Trophoblast cell (in vitro differentiated cells and primary cell): ENCODE results near the gene COMMD1.

ENCODE experiments used
- DNase-seq, 2 donors: peaks; one replicate each; pipeline ENCODE4 v3.0.0-alpha.2; 2016
- H2AFZ ChIP-seq: 2 replicates; pipeline ENCODE4 v1.6.1; 2013; ENCODE audit warnings: low read length, moderate library complexity, mild to moderate bottlenecking; ENCODE audit not compliant: insufficient read depth, poor library complexity
- H2AK5ac ChIP-seq: 2 replicates; pipeline ENCODE4 v1.6.1; 2013; ENCODE audit warnings: mild to moderate bottlenecking, low read length
- H2BK120ac ChIP-seq: 2 replicates; pipeline ENCODE4 v1.6.1; 2013; ENCODE audit warnings: low read length, mild to moderate bottlenecking, moderate library complexity; ENCODE audit not compliant: insufficient read depth, poor library complexity
- H2BK12ac ChIP-seq: 2 replicates; pipeline ENCODE4 v1.6.1; 2013; ENCODE audit warnings: mild to moderate bottlenecking, low read length, moderate library complexity
- H2BK5ac ChIP-seq: 2 replicates; pipeline ENCODE4 v1.6.1; 2013; ENCODE audit warnings: low read length, low read depth, moderate library complexity, mild to moderate bottlenecking; ENCODE audit not compliant: poor library complexity
- H3K14ac ChIP-seq: 2 replicates; pipeline ENCODE4 v1.6.1; 2013; ENCODE audit warnings: mild to moderate bottlenecking, low read length
- H3K18ac ChIP-seq: 2 replicates; pipeline ENCODE4 v1.6.1; 2013; ENCODE audit warnings: mild to moderate bottlenecking, low read length
- H3K23ac ChIP-seq: 2 replicates; pipeline ENCODE4 v1.6.1; 2013; ENCODE audit warnings: low read length
- H3K27ac ChIP-seq: 2 replicates; pipeline ENCODE4 v1.5.1; 2013; ENCODE audit warnings: low read depth, mild to moderate bottlenecking, inconsistent platforms, low read length, moderate library complexity
- H3K27me3 ChIP-seq: 2 replicates; pipeline ENCODE4 v1.6.1; 2013; ENCODE audit warnings: inconsistent platforms, mild to moderate bottlenecking, low read length, moderate library complexity; ENCODE audit not compliant: insufficient read depth
- H3K36me3 ChIP-seq, 2 experiments: 1 replicate in 1 of 2; 2 replicates in 1 of 2; pipeline ENCODE4 v1.6.1; 2013; ENCODE audit warnings: low read length in 2 of 2, mild to moderate bottlenecking in 2 of 2, moderate library complexity in 1 of 2; ENCODE audit not compliant: insufficient read depth in 2 of 2, control insufficient read depth in 1 of 2
- H3K4ac ChIP-seq: 2 replicates; pipeline ENCODE4 v1.6.1; 2013; ENCODE audit warnings: low read depth, mild to moderate bottlenecking, low read length, moderate library complexity
- H3K4me1 ChIP-seq, 2 experiments: 1 replicate in 1 of 2; 2 replicates in 1 of 2; pipeline ENCODE4 v1.6.1; 2013; ENCODE audit warnings: low read length in 2 of 2, mild to moderate bottlenecking in 2 of 2, moderate library complexity in 1 of 2; ENCODE audit not compliant: insufficient read depth in 2 of 2, control insufficient read depth in 1 of 2
- H3K4me2 ChIP-seq: 2 replicates; pipeline ENCODE4 v1.6.1; 2013; ENCODE audit warnings: inconsistent platforms, mild to moderate bottlenecking, low read length, moderate library complexity
- H3K4me3 ChIP-seq: 2 replicates; pipeline ENCODE4 v1.5.1; 2013; ENCODE audit warnings: mild to moderate bottlenecking, low read depth, low read length, inconsistent platforms
- H3K79me1 ChIP-seq: one replicate; pipeline ENCODE4 v1.6.1; 2013; ENCODE audit warnings: low read length
- H3K79me2 ChIP-seq: 2 replicates; pipeline ENCODE4 v1.6.1; 2013; ENCODE audit warnings: low read length, mild to moderate bottlenecking; ENCODE audit not compliant: control insufficient read depth, insufficient read depth, poor library complexity
- H3K9ac ChIP-seq: 2 replicates; pipeline ENCODE4 v1.6.1; 2013; ENCODE audit warnings: mild to moderate bottlenecking, low read length
- H3K9me3 ChIP-seq: 2 replicates; pipeline ENCODE4 v1.6.1; 2013; ENCODE audit warnings: low read depth, mild to moderate bottlenecking, control low read depth, inconsistent platforms, low read length; ENCODE audit not compliant: insufficient read depth
- H4K12ac ChIP-seq: 2 replicates; pipeline ENCODE4 v1.6.1; 2013; ENCODE audit warnings: low read depth, mild to moderate bottlenecking, low read length, moderate library complexity
- H4K8ac ChIP-seq: 2 replicates; pipeline ENCODE4 v1.6.1; 2013; ENCODE audit warnings: low read depth, mild to moderate bottlenecking, low read length, moderate library complexity
- H4K91ac ChIP-seq: one replicate; pipeline ENCODE4 v1.6.1; 2013; ENCODE audit warnings: low read depth, mild to moderate bottlenecking, low read length, moderate library complexity
- WGBS: extraction: QIAGEN DNeasy Blood & Tissue Kit; methylation state at CpG from one replicate; pipeline ENCODE4 v1.1.7; 2013; ENCODE audit warnings: missing lambda C conversion rate; ENCODE audit not compliant: insufficient read length, insufficient coverage; ENCODE audit errors: extremely low coverage; 5-methylcytosine and 5-hydroxymethylcytosine counted together

Gene COMMD1

GRCh38 chr2:61882850-61883249 lies 22.6 kb upstream of the COMMD1 start:
- Histone ChIP-seq H3K27me3 (no peaks in the 10 kb centered on the region), H4K91ac (no peak overlapping the region), H3K9me3 (no peaks in the 10 kb centered on the region), H3K79me1 (peaks cover under 1% of the 10 kb centered on the region), H3K23ac (no peak overlapping the region), H3K4me2 (no peak overlapping the region), H3K27ac (no peak overlapping the region), H3K9ac (no peak overlapping the region), H3K4me3 (no peak overlapping the region), H4K8ac (no peak overlapping the region), H2AFZ (no peak overlapping the region), H2AK5ac (no peak overlapping the region), H2BK12ac (no peak overlapping the region), H3K14ac (no peak overlapping the region), H3K36me3 (peaks cover 35 to 40% of the 10 kb centered on the region in 2 experiments), H4K12ac (no peak overlapping the region), H3K18ac (no peak overlapping the region), H2BK5ac (no peak overlapping the region), H2BK120ac (no peak overlapping the region), H3K4me1 (peaks cover 3 to 5% of the 10 kb centered on the region in 2 experiments), H3K79me2 (peaks cover 17% of the 10 kb centered on the region), H3K4ac (no peak overlapping the region)
- no peak for DNase-seq
- WGBS: no CpG with 5 or more reads among the region's 5 CpGs

- peak overlapping the region; percentile 86 for H3K4me2 ChIP-seq
- H3K4me1 ChIP-seq: peaks cover 7 to 9% of the 10 kb centered on the region in 2 experiments
- no peak overlapping the region for H3K4me3 ChIP-seq
- peaks cover 22 to 25% of the 10 kb centered on the region in 2 experiments for H3K36me3 ChIP-seq
- peaks cover 12% of the 10 kb centered on the region for H3K79me1 ChIP-seq
- DNase-seq: no peak
- no peak overlapping the region for H4K12ac ChIP-seq
- no peak overlapping the region for H4K8ac ChIP-seq
- H3K23ac ChIP-seq: no peak overlapping the region
- no CpG with 5 or more reads among the region's 18 CpGs for WGBS
- H2BK120ac ChIP-seq: no peak overlapping the region
- no peak overlapping the region for H4K91ac ChIP-seq
- H3K4ac ChIP-seq: peak overlapping the region; percentile 99
- no peak overlapping the region for H2BK5ac ChIP-seq
- H3K27ac ChIP-seq: no peak overlapping the region
- no peak overlapping the region for H2AK5ac ChIP-seq
- no peak overlapping the region for H3K9ac ChIP-seq
- no peaks in the 10 kb centered on the region for H3K27me3 ChIP-seq
- H3K14ac ChIP-seq: no peak overlapping the region
- H2BK12ac ChIP-seq: no peak overlapping the region
- H2AFZ ChIP-seq: no peak overlapping the region
- peaks cover 24% of the 10 kb centered on the region for H3K79me2 ChIP-seq
- no peaks in the 10 kb centered on the region for H3K9me3 ChIP-seq
- no peak overlapping the region for H3K18ac ChIP-seq
These were observed 19.4 kb upstream of the COMMD1 start for GRCh38 chr2:61885896-61886603.

DNA sequence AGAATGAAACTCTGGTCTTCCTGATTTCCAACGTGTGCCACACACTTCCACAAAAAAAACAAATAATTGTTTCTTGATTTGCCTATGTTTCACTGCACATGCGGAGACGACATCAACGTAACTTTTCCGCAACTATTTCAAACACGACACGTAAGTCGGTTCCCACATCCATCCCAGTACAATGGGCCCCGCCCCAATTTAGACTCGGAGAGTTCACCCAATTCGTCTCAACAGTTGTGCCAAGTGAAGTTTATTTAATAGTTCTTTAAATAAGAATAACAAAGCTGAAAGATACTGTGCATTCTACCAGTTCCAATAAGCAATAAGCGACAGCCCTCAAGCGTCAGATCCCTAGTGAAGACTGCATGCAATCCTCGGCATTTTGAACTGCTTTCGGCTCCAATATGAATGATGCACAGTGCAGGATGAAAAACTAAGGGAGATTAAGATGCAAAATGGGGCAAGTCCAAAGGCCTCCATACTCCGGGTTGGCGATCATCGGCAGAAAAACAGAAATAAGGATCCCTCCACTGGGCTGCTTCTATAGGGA lies 17.7 kb upstream of the COMMD1 start:
- H3K27me3 ChIP-seq: no peaks in the 10 kb centered on the region
- H3K36me3 ChIP-seq: peaks cover 14 to 18% of the 10 kb centered on the region in 2 experiments
- peak overlapping the region; percentile 97 for H2AFZ ChIP-seq
- peaks cover 7 to 9% of the 10 kb centered on the region in 2 experiments for H3K4me1 ChIP-seq
- H3K27ac ChIP-seq: peak overlapping the region; percentile 68
- peak overlapping the region; percentile 85 for H3K4me3 ChIP-seq
- peak overlapping the region; percentile 99 for H3K4ac ChIP-seq
- peak overlapping the region; percentile 50 for H2BK120ac ChIP-seq
- peak overlapping the region; percentile 63 for H3K18ac ChIP-seq
- DNase-seq: peak in 1 of 2 donors; percentile 55
- no peak overlapping the region for H2BK12ac ChIP-seq
- peak overlapping the region; percentile 55 for H2BK5ac ChIP-seq
- no peak overlapping the region for H3K23ac ChIP-seq
- H2AK5ac ChIP-seq: peak overlapping the region; percentile 49
- peaks cover 12% of the 10 kb centered on the region for H3K79me1 ChIP-seq
- peaks cover 24% of the 10 kb centered on the region for H3K79me2 ChIP-seq
- peak overlapping the region; percentile 46 for H3K14ac ChIP-seq
- peak overlapping the region; percentile 94 for H3K9ac ChIP-seq
- no CpG with 5 or more reads among the region's 18 CpGs for WGBS
- peak overlapping the region; percentile 98 for H4K8ac ChIP-seq
- no peaks in the 10 kb centered on the region for H3K9me3 ChIP-seq
- H4K12ac ChIP-seq: peak overlapping the region; percentile 99
- H3K4me2 ChIP-seq: peak overlapping the region; percentile 86
- peak overlapping the region; percentile 85 for H4K91ac ChIP-seq

- Histone ChIP-seq H3K9ac (peak within 1 kb of the TSS; percentile 94), H2BK5ac (peak within 1 kb of the TSS; percentile 55), H3K4me1 (peaks cover 7 to 9% of the 10 kb centered on the region in 2 experiments), H3K23ac (no peak within 1 kb of the TSS), H3K79me1 (peaks cover 12% of the 10 kb centered on the region), H3K4me3 (peak within 1 kb of the TSS; percentile 85), H4K8ac (peak within 1 kb of the TSS; percentile 98), H2AK5ac (peak within 1 kb of the TSS; percentile 49), H4K12ac (peak within 1 kb of the TSS; percentile 99), H3K27ac (peak within 1 kb of the TSS; percentile 68), H3K14ac (peak within 1 kb of the TSS; percentile 46), H4K91ac (peak within 1 kb of the TSS; percentile 85), H3K9me3 (no peaks in the 10 kb centered on the region), H3K18ac (peak within 1 kb of the TSS; percentile 63), H2BK12ac (peak within 1 kb of the TSS; percentile 65), H3K27me3 (no peaks in the 10 kb centered on the region), H3K79me2 (peaks cover 24% of the 10 kb centered on the region), H2BK120ac (peak within 1 kb of the TSS; percentile 50), H3K4ac (peak within 1 kb of the TSS; percentile 99), H3K4me2 (peak within 1 kb of the TSS; percentile 86), H2AFZ (peak within 1 kb of the TSS; percentile 97), H3K36me3 (peaks cover 10 to 14% of the 10 kb centered on the region in 2 experiments)
- DNase-seq: peak; percentile 71 to 90
- WGBS: no CpG with 5 or more reads among the region's 74 CpGs
These were observed 17.0 kb upstream of the COMMD1 start, which contains the start of gene CCT4 for GRCh38 chr2:61888267-61889055. Gene CCT4 (minus strand): TSS chr2:61888656. CDS start chr2:61888507, 149 bp downstream.
